GDM1 (cell line): ENCODE data around the gene GSTO1.
A peak's percentile ranks its signal among the peaks of the same experiment; 100 is the strongest.
"Not testable (repeated sequence)": the region's sequence is repeated elsewhere in the genome, so short reads cannot be mapped to it uniquely, and the experiment has no call there.

Experiments used
- DNase-seq: peaks from one replicate; lab custom pipeline; 2025; lab: John Stamatoyannopoulos, UW

Gene GSTO1

DNA sequence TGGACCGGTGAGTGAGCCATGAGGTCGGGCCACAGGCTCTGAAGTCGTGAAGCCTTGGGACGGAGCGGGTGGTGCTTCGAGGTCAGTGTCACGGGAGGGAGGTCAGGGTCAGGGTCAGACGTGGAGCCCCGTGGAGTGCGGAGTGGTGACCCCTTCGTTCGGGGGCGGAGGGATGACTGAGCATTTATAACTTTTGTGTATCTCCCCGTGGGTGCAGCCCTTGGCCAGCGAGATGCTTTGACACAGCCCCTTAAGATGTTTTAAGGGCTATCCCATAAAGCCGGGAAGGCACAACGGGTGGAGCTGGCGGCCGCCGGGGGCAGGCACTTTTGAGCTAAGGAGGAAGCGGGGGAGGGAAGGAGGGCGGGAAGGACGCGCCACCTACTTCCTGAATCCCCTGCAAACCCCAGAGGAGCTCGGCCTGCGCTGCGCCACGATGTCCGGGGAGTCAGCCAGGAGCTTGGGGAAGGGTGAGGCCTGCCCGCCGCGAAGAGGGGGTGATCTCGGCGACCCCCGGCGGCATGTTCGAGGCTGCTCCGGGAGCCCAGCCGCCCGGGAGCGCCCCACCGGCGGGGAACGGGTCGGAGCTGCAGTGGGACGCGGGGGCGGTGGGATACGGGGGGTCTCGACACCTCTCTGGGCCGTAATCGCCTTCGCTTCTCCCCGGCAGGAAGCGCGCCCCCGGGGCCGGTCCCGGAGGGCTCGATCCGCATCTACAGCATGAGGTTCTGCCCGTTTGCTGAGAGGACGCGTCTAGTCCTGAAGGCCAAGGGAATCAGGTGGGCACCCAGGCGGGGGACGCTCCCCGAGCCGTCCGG lies at the start of gene GSTO1:
Gene GSTO1, plus strand, starts transcription at position 400 of the 818 bp plus-strand sequence. Its CDS starts 37 bp downstream, at position 437.
- peak; percentile 73 for DNase-seq

DNA sequence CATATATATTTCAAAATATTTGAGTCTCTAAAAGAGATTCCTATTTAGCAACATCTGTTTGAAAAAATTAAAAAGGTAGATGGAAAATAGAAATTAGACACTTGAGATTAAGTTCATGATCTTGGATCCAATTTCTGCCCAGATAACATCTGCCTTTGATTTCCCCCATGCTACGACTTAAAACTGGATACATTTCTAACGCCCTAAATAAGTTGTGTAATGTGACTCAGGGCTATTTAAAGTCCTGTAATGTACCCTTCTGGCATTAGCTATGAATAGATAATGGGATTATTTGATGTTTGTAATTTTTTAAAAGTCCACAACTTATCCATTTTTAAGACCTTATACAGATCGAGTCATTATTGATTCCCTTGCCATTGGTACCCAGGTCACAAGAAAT lies 46.0 kb upstream of the GSTO1 start:
- DNase-seq = no peak

DNA sequence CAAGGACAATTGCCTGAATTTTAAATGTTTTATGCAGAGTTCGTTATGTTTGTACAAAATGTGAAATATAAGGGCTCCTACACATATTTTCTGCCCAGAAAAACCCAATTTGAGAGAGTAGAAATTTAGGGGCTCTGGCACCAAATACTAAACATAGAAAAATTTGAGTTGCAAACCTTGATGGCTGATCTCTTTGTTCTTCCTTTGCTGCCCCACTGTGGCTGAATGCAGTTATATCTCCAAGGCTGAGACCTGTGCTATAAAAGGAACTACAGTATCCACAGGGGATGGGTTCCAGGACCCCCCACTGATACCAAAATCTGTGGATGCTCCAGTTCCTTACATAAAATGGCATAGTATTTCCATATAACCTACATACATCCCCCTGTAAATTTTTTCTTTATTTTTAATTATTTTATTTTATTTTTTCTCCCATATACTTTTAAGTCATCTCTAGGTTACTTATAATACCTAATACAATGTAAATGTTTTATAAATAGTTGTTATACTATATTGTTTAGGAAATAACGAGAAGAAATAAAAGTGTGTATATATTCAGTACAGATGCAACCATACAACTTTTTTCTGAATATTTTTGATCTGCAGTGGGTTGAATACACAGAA lies 45.0 kb upstream of the GSTO1 start:
- DNase-seq = peak; percentile 1

DNA sequence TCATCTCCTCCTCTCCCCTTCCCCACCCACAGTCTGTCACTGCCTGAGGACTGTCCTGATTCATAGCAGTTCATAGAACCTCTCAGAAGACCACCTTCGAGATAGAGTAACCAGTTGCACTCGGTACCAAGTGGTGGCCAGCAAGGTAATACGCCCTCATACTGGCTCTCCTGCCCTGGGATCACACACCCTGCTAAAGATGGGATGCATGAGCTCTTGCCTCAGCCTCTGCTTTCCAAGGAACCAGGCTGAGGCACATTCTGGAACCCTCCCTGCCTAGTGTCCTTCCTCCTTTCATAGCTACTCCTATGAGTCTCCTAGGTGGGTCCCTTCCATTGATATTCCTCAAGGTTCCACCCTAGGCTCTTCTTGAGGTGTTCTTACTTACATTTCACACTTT lies 38.1 kb upstream of the GSTO1 start:
- DNase-seq = no peak

DNA sequence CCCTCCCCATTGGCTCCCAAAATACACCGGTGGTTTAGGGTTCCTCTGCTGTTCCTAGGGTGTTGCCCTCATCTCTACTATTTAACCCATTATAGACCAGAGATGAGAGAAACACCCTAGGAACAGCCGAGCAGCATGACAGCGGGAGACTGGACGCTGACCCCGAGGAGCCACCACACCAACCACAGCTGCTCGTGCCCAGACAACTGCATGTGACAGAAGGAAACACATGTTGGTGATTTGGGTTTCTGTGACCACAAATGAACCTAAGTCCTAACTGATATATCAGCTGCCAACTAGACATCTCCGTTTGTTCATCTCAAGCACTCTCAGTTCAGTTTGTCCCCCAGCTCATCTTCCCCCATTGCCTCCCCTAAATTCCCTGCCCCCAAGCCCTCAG lies 35.9 kb upstream of the GSTO1 start:
- DNase-seq = peak; percentile 3

DNA sequence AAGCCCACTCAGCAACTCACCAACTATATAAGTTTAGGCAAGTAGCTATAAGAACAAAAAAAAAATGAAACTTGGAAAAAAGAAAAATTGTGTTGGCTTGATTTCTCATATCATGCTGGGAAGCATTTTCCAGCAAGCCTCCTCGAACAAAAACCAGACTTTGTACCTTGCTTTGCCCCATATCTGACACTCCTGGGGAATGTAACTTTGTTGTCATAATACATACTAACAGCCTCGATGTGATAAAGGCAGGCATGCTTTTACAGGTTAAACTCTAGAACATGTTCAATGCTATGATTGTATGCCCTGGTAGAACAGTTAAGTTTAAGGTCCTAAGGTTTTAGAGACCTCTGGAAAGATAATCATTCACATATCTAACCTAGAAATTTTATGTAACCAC lies 34.2 kb upstream of the GSTO1 start:
- no peak for DNase-seq

DNA sequence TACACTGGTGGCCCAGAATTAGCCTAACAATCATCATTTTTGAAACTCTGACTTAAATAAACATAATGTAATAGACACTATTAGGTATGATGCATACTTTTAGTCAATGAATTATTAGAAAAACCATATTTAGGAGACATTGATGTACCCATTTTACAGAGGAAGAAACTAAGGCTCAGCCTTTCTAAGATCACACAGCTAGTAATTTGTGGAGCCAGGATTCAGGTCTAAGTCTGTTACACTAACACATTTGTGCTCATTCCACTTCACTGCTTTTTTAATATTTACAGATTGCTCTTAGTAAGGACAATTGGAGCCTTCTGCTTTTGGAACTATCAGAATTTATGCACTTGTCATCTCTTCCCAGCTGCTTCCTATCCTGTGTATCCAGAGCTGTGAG lies 31.4 kb upstream of the GSTO1 start:
- DNase-seq = no peak

DNA sequence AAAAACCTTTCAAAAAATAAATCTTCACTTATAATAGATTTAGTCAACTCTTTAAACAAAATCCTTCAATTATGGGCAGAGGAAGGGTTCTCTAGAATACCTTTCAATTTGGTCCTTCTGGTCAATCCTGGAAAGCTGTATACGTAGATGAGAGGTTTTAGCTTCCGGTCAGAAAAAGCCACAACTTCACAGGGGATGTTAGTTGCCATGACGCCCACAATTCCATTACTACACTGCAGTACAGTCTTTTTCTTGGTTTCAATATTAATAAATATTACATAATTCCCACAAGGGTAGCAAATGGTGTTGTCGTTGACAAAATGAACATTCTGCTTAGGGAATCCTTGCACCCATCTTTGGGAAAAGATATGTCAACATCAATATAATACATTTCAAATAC lies 24.2 kb upstream of the GSTO1 start:
- DNase-seq = no peak

DNA sequence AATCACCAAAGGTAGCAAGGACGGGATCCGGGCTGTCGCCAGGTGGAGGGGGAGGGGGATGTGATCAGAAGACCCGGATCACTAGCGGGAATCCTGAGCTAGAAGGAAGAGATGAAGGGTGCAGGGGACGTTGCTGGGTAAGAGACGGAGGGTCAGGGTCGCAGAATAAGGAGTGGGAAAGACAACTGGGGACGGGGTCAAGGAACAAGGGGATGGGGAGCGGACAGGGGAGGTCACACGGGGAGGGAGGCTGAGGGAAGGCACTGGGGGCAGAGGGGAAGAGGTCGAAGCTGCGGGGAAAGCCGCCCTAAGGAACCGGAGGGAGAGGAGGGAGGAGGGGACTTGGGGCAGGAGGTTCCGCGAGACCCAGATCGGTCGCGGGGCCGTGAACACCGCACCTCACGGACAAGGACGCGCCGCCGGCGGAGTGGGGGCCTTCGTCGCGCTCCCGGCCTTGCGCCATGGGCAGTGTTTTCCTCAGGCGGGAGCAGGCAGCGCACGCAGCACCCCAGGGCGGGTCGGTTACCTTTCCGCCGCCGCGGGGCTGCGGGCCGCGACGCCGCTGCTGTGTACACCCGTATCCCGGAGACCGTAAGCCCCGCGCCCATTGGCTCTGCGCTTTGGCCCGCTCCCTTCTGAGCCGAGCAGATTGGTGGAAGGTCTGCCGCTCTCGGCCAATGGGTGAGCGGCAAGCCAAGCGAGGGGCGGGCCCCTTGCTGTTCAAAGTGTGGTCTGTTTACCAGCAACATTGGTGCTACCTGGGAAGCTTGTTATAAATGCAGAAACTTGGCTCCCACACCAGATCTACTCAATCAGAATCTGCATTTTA lies 22.7 kb upstream of the GSTO1 start, which contains the start of gene CFAP43:
Gene CFAP43, minus strand, starts transcription at position 581 of the 829 bp plus-strand sequence. Its CDS starts 118 bp downstream, at position 463.
- DNase-seq = peak; percentile 91

DNA sequence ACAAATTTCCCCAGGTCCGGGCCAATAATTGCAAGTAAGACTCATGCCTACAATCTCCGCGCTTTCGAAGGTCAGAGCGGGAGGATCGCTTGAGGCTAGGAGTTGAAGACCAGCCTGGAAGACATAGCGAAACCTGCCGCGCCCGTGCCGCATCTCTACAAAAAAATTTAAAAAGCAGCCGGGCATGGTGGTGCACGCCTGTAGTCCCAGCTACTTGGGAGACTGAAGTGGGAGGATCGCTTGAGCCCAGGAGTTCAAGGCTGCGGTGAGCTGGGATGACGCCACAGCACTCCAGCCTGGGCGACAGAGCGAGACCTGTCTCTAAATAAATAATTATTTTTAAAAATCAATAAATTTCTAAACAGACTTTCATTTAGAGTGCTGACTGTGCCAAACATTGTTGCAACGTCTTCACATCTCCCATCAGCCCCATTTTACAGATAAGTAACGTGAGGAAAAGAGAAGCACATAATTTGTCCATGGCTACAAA lies 22.0 kb upstream of the GSTO1 start:
- no peak for DNase-seq

DNA sequence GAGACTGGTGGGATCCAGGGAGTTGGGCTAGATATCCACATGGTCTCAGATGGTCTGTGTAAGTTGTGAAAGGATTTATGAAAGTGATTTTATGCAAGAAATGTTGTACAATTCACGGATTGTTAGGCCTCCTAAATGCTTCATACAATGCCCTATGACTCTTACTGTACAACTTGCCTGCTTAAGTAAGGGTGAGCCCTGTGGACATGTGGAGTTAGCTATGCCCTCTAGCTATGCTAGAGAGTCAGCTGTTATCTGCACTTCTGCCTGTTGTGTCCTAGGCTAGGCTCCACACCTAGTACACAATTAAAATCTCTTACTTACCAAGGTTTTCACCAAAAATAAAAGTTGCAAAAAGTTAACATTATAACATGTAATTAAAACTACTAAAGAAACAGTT lies 20.9 kb upstream of the GSTO1 start:
- no peak for DNase-seq

DNA sequence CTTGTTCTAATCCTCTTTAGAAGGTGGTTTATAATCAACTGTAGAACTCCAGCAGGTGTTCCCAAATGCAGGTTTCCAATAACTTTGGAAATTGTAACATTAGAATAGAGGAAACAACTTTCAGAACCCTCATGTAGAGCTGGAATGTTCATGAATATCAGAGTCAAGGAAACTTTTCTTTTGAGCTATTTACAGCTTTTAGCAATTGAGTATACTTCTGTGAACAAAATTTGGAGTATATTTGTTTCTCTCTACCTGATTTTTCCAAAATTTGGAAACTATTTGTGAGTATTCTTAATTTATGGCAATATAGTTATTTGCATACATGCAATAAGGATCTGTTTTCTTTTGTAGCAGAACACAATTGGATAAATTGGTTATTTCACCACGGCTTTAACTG lies 19.8 kb upstream of the GSTO1 start:
- DNase-seq = no peak

DNA sequence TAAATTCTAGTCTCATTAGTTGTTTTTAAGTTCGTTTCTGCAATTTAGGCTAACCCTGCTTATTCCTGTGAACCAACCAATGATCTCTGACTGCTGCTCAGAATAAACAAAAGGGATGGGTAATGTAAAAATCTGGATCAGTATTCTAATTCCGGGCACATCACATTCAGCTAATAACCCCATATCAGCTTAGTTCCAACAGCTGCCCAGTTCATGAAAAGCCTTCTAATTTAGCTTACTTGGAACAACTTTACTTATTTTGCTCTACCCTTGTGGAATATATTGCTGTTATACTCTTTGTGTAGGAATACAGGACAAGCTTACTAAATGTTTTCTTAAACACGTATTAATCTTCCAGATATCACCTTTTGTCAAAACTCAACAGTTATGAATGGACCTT lies 18.9 kb upstream of the GSTO1 start:
- DNase-seq = no peak

DNA sequence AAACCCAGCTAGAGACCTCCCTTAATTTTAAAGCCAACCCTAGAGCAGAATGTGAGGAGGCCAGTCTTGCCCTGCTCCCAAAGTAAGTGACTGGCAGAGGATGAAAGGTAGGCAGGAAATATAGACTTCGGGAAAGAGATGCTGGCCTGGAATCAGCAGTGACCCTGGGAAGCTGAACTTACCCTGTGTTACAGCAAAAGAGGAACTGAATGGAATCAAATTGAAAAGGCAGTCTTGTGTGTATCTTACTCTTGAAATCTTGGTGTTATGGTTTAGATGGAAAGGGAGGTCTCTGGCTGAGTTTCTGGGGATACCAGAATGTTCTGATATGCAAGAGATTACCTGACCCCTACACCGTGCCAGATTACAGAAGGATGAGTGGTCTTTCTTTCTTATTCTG lies 14.6 kb upstream of the GSTO1 start:
- DNase-seq = no peak

DNA sequence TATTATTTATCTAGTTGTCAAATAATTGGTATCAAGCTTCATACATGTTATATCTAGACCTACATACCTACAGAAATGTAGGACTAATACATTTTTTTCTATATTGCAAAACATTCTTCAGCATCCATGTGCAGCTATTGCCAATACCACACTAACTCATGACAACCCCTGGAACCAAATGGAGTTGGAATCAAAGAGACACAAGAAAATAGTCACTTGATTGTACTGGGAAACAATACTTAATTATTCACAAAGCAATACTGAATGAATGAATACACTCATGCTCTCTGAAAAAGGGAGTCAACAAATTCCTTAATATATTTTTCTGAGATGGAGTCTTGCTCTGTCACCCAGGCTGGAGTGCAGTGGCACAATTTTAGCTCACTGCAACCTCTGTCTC lies 12.1 kb upstream of the GSTO1 start:
- DNase-seq = no peak

DNA sequence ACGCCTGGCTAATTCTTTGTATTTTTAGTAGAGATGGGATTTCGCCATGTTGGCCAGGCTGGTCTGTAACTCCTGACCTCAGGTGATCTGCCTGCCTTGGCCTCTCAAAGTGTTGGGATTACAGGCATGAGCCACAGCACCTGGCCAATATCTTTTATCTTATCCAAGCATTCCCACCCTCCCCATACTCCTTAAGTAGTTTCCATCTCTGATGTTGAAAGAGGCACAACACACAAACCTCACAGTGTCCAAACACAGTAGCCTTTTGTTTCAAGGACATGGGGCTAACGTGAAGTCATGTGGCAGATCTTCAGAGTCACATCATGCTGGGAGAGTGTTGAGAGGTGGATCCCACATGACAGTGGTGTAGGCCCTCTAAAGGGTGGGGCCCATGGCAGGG lies 11.7 kb upstream of the GSTO1 start:
- not testable (repeated sequence) for DNase-seq

DNA sequence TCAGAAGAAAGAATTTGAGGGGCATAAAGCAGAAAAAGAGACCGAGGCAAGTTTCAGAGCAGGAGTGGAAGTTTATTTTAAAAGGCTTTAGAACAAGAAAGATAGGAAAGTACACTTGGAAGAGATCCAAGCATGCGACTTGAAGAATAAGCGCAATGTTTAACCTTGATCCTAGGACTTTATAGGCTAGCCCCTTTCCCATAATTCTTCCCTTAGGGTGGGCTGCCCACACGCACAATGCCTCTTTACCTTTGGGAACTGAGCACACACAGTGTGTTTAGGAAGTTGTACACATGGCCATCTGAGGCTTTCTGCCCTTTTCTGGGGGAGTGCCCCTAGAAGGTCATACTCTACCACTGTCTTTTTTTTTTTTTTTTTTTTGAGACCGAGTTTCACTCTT lies 11.2 kb upstream of the GSTO1 start:
- DNase-seq = no peak

DNA sequence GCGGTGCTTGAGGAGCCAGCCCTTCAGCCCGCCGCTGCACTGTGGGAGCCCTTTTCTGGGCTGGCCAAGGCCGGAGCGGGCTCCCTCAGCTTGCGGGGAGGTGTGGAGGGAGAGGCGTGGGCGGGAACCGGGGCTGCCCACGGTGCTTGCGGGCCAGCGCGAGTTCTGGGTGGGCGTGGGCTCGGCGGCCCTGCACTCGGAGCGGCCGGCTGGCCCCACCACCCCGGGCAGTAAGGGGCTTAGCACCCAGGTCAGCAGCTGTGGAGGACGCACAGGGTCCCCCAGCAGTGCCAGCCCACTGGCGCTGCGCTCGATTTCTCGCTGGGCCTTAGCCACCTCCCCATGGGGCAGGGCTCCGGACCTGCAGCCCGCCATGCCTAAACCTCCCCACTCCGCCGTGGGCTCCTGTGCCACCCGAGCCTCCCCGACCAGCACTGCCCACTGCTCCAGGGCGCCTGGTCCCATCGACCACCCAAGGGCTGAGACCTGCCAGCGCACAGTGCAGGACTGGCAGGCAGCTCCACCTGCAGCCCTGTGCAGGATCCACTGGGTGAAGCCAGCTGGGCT lies 9.5 kb upstream of the GSTO1 start:
- no peak for DNase-seq

DNA sequence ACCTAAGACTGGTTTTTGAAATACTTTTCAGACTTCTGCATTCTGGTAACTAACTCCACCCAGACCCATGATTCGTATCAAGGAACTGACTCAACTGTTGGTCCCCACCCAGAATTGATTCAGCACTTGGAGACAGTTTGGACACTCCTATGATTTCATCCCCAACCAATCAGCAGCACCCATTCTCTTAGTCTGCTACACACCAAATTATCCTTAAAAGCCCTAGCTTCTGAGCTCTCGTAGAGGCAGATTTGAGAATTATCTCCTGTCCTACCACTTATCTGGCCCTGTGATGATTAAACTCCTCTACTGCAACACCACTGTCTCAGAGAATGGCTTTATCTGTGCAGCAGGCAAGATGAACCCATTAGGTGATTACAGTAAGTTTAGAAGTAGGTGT lies 7.7 kb upstream of the GSTO1 start:
- peak; percentile 13 for DNase-seq

DNA sequence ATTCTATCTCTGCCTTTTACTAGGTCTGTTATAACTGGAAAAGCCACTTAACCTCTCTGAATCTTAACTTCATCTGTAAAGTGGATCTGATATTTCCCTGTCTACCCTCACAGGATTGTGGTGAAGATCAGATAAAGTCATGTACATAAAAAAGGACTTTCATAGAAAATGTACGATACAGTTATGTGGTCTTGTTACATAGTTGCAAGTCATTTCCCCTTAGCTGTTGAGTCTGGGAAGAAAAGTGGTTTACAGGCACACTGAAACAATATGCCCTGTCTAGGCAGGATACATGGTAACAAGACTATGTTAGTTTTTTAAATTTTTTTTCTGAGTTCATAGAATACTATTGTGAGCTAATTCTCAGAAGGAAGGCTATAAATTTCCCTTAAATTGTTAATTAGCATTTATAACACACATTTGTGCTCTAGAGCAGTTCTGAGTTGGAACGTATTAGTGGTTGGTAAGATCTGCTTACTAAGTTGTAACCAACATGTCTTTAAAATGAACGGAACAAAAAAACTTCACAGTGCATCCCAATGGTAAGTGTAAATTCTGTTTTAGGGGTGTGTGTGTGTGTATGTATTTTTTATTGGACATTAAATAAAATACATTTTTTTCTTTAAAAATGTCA lies 7.1 kb upstream of the GSTO1 start:
- peak; percentile 53 for DNase-seq

DNA sequence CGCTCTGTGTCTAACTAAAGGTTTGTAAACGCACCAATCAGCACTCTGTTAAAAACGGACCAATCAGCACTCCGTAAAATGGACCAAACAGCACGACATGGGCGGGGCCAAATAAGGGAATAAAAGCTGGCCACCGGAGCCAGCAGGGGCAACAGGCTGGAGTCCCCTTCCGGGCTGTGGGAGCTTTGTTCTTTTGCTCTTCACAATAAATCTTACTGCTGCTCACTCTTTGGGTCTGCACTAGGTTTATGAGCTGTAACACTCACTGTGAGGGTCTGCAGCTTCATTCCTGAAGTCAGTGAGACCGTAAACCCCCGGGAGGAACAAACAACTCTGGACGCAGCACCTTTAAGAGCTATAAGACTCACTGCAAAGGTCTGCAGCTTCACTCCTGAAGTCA lies 5.8 kb upstream of the GSTO1 start:
- DNase-seq = not testable (repeated sequence)

DNA sequence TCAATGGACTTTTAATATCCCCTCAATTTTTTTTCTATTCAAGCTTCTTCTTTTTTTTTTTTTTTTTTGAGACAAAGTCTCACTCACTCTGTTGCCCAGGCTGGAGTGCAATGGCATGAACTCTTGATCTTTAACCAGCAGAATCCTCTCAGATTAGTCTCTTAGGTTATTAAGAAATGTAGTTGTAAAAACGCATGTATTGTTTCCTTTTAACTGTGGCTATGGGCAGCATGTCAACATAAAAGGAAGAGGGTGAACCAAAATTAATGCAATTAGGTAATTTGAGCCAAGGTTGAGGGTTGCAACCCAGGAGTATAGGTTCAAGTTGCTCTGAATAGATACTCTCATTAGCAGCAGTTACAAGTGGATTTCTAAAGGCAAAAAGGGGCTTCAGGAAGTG lies 4.3 kb upstream of the GSTO1 start:
- no peak for DNase-seq
